Epidermal melanocyte (primary cell): ENCODE measurements around the gene NAA10.

Experiments used
- DNase-seq: peaks from one replicate; pipeline ENCODE4 v3.0.0; 2011; ENCODE audit warnings: low spot score; ENCODE audit not compliant: insufficient read length

The NAA10 gene

DNA sequence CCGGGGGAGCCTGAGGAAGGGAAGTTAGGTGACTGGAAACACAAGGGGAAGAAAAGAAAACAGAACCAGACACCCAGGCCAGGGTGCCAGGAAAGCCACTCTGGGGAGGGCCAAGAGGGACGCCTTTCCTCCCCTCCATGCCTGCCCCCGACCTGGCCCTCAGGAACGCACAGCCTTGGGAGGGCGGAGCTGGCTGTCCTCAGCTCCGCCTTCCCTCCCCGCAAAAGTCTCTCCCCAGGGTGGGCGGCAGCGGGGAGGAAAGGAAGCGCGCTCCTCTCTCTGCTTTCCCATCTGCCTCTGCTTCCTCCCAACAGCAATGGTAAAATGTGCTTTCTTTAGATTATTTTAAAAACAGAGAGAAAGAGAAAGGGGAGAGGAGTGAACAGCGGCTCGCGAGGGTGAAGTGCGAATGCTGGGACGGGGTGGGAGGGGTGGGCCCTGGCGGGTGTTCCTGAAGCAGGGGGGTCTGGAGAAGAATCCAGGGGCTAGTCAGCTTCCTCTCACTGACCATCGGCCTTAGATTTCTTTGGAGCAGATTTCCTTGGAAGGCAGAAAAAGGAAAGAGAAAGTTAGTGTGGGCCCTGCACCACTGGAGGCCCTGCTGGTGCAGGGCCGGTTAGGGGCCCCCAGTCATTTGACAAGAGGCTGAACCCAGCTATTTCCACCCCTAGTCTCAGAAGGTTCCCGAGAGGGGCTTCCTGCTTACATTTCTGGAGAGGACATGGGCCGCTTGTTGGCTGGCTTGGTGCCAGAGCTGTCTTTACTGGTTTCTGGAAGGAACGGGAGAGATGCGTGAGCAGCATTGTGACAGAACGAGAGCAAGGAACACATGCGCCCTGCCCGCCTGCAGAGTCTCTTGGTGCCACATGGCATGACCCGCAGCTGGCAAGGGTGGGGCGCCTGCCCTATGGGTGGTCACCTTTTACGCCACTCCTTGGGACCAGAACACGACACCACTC is 14.3 kb upstream of the NAA10 start:
- DNase-seq: no peak

DNA sequence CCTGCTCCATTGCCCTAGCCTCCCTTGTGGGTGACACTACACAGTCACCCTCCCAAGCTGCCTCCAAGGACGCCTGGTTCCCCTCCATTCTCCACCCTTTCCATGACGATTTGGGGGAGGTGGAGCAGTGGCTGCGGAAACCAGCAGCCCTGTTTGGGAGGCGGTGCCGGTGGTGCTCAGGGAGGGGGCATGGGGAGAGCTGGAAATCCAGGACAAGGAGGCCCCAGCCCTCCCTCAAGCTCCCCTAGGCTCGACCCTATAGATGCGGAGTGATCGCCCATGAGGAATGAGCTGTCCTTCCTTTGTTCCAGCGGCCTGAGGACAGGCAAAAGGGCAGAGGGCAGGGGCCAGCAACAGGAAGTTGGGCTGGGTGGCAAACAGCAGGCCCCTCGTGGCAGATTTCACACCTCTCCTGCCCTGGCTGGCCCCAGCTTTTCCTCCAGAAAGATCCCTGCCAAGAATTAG is 13.2 kb upstream of the NAA10 start:
- DNase-seq: no peak

DNA sequence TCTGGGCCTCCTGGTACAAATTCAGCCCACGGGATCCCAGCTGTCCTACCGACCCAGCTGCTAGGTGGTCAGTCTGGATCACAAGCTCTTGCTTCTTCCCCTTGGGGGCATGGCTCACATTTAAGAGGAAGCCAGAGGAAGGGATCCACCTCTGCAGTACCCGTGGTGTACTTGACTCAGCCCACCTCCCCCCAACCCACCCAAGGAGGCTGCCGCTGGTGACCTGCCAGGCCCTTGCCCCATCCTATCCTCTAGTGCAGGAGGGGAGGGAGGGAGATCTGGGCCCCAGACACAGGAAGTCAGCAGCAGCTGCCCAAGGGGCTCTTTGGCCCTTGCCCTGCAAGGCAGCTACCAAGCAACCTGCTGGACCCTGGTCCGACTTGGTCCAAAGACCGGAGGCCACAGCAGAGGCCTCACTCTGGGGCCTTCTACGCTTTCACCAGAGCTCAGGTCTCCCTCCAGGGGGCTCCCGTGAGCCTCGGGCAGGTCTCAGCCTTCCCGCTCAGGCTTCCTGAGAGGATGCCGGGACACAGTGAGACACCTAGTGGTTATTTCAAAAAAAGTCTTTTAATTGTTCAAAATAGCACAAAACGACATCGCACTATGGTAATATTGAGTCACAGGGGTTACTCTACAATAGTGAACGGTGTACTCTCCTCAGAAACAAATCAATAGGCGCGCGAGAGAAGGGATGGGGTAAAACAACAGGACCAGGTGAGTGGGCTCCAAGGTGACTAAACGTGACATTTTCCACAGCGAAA is 12.4 kb upstream of the NAA10 start:
- DNase-seq: peak; percentile 77

DNA sequence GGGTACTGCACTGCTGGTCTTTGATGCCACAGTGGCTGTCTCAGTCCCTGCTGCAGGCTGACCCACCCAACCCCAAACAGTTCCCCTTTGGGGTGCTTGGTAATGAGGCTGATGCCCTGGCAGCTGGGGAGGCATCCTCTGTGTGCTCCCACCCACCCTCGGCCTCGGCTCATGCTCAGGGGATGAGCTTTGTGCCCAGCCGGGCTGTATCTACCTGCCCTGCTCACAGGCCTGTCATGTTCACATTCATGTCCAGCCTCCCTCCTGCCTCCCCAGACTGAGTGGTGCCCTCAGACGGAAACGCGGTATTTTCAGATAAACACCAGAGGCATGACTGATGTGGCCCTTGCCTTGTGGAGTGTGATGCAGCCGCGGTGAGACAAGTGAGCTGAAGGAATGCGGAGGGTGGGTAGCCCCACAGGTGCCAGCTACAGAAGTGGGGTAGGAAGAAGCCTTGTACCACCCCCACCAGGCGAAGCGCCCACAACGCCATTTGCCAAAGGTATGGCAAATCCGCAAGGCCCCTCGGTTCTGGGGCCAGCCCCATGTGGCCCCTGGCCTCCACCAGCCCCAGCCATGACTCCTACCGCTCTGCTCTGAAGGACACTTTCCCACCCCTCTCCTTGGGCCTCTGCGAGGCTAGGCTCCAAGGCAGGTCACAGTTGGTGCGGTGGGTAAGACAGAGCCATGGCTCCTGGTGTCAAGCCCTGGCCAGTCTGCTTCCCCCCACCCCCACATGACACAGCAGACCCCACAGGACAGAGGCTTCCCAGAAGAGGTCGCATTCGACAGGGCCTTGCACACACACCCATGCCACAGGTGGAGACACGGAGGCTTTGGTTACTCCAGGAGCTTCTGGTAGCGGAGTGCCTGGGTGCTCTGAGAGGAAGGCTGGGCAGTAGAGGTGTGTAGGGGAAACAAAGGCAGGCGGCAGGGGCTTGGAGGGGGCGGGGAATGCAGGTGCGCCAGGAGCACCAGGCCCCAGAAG is 11.4 kb upstream of the NAA10 start:
- no peak for DNase-seq

DNA sequence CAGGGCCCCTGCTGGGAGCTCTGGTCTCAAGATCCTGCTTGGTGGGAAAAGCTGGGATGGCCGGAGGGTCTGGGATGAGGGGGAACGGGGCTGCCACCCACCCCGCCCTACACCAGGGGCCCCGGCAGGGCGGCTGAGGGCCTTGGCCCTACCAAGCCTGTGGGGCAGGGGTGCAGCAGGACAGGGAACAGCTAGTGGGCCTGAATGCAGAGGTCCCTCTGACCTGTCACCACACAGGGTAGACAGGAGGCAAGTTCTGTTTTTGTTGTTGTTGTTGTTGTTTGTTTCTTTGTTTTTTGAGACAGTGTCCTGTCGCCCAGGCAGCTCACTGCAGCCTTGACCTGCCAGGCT is 9.9 kb upstream of the NAA10 start:
- DNase-seq: no peak

DNA sequence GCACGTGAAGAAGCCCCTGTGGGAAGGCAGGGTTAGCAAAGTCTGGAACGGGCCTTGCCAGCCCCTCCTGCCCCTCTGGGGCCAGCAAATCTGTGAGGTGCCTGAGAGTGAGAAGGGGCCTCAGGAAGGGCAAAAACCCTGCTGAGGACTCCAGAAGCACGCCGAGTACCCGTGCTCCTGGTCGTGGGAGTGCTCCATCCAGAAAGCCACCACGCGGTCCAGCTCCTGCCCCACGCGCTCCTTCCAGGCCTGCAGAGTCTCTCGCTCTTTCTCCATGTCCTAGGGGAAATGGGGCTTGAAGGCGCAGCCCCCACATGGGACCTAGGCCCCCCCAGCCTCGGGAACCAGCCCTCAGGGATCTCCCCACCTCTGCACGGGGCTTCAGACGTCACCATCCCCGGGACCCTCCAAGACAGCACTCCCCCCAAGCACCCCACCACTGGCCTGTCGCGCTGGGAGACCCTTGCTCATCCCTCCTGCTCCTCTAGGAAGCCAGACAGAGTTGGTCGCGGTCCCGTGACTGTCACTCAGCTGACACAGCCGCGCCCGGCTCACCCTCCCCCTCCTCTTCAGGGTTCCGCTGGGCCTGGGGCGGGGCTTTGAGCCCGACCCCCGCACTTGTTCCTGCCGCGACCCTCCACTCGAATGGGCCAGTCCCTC is 9.4 kb upstream of the NAA10 start, which contains the start of gene RENBP:
TSS of gene RENBP (minus strand) at position 504 of the 660 bp plus-strand sequence. CDS start at position 471, 33 bp downstream.
- DNase-seq: no peak

DNA sequence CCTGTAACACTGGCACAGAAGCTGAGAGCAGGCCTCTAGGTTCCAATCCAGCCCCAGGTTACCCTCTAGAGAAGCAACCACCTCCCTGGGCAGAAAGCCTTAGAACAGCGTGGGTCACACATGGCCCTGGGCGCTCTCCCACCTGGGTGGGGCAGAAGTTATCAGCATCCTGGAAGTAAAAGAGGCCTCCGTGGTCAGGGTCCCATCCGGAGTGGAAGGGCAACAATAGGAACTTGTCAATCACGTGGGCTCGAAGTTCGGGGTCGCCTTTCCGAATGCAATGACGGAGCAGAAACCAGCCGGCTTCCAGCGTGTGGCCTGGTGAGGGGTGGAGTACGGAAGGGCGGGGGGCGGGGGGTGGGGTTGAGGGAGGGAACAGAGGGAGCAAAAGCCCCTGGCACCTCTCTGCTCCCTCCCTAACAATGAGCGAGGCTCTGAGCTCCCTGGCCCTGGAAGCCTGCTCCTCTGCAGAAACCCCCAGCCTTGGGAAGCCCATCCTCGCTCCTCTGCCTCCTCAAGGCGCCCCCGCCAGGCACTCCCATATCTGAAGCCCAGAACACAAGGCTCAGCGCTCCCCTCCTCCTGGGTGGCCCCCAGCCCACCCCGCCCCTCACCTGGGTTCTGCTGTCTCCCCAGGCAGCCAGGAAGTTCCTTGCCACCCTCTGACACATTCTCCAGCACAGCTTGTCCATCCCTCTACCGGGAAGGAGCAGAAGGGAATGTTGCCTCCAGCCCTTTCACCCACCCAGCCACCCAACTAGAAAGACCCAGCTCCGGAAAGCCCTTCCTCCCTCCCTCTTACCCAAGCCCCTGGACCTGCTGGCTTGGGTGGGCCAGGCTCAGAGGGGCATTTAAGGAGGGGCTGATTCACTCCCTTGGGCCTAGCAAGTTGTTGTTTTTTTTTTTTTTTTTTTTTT is 6.8 kb upstream of the NAA10 start:
- DNase-seq: no peak

DNA sequence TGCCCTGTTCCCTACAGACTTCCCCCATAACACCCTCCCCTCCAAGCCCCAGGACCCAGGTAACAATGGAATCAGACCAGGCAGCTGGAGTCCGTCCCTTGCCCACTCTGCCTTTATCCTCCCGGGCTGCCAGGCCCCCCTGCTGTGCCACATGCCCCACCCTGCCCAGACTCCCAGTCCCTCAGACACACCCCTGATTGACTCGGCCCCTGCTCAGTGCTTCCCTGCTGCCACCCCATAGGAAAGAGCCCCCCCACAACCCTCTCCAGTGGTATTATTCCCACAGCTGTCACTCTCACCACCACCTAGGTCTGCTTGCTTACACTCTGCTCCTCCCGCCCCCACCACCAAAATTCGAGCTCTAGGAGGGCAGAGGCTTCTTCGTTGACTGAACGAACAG is 4.7 kb upstream of the NAA10 start:
- DNase-seq: no peak

DNA sequence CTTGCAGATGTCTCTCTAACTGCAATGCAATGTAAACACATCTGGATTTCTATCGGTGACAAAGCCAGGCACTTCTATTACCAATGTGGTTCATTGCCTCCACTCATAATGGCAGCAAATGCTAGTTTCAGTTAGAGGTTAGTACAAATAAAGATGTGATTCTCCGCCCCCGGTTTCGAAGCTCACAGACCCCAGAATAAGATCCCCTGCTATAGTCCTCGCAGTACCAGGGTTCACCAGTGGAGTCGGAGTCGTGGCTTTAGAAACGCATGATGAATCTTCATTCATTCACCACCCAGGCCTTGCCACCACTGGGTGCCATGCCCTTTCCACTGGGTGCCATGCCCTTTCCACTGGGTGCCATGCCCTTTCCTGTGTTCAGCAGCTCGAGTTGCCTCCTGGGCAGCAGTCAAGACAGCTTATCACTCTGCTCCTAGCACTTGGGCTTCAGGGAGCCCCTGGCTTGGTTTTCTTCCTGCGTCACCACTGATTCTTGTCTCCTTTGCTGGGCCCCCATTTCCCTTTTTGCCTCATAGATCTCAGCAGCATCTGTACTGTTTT is 3.5 kb upstream of the NAA10 start:
- no peak for DNase-seq

DNA sequence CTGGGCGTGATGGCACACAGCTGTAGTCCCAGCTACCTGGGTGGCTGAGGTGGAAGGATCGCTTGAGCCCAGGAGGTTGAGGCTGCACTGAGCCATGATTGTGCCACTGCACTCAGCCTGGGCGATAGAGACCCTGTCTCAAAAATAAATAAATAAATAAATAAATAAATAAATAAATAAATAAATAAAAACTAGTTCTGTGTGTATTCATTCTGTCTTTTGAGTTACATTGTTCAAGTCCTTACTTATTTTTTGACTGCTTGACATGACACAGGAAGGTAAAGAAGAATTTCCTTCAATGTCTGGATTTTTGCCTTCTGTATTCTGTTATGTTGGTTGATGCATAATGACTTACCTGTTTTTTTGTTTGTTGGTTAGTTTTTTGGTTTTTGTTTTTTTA is 2.2 kb upstream of the NAA10 start:
- no peak for DNase-seq

DNA sequence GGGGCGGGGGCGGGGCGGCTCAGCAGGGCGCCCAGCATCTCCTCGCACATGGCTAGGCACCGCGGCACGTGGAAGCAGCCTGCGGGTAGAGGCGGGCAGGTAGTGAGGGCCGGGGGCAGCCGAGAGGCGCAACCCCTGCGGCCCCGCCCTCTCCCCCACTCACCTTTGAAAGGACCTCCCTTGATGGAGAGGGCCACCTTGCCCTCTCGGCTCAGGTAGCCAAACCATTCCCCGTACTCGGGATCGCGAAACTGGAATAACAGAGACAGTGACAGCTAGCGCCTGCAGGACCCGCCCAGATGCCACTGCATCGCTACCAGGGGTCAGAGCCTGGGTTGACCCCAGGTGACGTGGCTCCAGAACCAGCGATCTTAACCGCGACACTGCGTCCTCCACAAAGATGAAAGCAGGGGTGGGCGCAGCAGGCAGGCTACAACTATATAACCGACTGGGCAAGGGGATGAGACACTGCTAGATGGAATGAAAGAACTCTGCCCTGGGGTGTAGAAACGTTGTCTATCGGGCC is 552 bp upstream of the NAA10 start:
- no peak for DNase-seq

DNA sequence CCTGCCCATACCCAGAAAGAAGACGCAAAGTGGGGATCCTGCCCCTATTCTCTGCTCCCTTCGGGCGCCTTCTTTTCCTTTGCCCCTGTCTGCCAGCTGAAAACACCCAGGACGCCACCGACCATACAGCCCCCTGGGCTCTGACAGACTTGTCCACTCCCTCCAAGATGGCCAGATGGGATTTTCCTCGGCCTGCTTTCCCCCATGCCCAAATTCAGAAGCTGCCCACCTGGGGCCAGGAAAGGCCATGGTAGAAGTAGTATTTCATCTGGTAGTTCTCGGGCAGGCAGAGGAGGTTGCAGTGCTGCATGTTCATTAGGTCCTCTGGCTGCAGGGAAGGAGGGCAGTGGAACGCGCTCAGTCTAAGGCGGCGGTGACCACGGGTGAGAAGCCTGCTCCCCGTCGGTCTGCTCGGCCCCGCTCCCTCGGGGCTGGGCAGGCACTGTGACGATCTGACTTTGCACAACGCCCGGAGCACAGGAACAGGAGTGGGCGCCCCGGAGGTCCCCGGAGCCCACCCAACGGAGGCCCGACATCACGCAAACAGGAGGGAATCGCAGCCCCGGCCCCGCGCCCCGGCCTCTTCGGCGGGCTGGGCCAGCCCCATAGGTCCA is 582 bp downstream of the NAA10 start:
- no peak for DNase-seq

DNA sequence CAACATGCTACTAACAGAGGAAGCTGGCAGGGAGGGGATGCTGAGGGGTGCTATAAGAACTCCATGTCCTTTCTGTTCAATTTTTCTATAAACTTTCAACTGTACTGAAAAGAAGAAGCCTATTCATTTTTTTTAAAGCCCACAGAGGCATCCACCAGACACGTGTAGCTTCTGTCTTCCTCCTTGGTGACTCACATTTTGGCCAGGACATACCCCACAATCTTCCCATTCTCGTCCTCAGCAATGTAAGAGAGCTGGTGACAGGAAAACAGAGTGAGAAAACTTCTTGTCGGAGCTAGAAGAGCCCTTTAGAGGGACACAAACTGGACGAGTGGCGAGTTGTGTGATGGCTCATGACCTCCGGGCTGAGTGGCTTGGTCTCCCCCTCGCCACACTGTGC is 1.1 kb downstream of the NAA10 start:
- no peak for DNase-seq

DNA sequence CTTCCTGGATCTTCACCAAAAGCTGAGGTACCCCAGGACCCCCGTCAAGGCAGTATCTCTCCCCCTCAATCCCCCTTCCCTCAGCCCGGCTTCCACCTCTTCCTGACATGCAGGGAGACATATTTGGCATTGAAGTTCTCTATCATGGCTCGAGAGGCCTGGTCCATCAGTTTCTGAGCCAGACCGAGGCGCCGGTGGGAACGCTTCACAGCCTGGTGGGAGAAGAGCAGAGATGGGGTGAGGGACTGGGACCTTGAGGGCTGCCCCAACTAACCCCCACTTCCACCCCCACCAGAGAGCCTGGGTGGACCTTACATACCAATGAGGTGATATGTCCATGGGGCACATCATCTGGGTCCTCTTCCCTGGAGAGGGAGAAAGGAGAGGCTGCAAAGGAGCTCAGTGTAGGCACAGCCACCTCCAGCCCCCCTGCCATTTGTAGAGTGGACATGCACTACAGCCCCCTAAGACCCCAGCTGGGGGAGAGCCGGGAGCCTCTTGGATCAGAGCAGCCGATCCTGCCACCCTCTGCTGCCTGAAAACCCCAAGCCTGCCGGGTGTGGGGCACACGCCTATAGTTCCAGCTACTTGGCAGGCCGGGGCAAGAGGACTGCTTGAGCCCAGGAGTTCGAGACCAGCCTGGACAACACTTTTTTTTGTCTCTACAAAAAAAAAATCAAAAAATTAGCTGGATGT is 2.5 kb downstream of the NAA10 start:
- no peak for DNase-seq

DNA sequence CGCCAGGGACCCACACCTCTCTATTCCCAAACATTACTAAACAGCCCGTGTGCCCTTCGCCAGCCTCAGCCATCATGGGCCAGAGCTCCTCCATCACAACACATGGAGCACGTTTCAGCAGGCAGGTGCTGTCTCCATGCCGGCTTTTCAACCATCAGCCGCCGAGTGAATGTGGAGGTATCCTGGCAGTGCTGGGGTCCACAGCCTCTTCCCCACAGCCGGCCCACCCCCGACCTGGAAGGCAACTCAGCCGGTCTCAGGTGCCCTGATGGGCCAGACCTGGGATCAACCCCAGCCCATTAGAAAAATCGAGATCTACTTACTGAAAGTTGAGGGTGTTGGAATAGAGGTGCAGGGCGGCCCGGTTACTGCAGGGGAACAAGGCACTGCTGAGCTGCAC is 3.1 kb downstream of the NAA10 start:
- DNase-seq: no peak

DNA sequence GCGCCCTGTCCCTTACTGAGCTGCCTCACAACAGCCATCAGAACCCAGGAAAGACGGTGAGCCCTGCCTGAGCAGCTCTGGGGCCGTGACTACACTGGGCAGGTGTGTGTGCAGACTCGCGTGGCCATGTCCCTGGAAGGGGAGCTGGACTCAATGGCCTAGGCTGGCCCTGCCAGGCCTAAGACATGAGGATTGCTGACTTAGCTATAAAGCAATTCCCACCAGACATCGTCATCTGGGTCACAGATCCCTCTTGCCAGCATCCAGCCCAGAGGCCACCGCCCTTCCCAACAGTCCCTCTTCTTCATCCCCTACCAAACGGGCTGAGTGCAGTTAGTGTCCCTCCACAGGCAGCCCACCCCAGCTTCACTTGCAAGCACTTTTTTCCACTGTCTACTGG is 3.7 kb downstream of the NAA10 start:
- DNase-seq: no peak

DNA sequence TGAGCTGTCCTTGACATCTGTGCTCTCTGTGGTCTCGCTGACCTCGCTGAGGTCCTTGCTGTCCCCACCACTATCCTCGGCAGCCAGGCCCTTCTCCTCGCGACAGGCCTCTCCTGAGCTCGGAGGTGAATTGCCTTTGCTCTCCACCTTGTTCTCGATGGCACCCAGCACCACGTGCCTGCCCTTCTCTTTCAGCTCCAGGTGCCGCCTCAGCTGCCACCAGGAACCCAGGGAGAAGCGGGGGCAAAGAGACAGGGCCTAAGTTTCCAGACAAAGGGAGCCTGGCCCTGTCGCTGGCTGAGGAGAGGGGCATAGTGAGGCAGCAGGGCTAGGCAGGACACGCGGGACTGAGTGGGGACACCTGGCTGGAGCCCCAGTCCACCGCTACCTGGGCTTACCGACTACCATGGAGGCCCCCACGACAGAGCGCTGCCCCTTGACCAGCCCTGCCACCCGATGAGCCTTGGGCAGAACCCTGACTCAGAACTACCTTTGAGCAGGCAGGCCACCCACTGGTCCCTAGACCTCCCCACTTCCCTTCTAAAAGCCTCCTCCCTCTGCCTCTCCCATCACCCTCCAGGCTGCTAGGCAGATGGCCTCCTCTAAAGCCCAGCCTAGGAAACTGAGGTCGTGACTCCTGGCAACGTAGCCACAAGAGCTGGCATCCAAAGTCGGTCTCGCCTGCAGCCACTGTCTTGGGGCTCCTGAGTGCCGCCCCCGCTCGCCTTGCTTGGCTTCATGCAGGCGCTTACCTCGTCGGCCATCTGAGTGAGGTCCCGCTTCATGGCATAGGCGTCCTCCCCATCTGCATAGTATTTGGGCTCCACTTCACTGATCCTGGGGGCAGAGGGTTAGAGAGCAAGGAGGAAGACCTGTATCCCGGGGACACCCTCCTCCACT is 4.6 kb downstream of the NAA10 start:
- no peak for DNase-seq
